Esophagus muscularis mucosa (tissue), 4 donors: ENCODE results near the gene MARCHF9. TPM values are rescaled to one million over a fixed set of nuclear protein-coding genes. Genes with fewer than 3 reads are reported as not detected.
A peak's percentile ranks its signal among the peaks of the same experiment; 100 is the strongest.

Experiments used
- DNase-seq: peaks from one replicate; pipeline ENCODE4 v3.0.0-alpha.2; 2017; ENCODE audit errors: extremely low spot score
- H3K27ac ChIP-seq, 4 donors: fragments of 200-600 bp; sonication (generic); replicated peaks in 1 of 4; 1 replicate in 3 of 4; 2 replicates in 1 of 4; pipeline ENCODE4 v1.5.1; 2016 to 2019; ENCODE audit warnings: mild to moderate bottlenecking in 1 of 4
- H3K27me3 ChIP-seq, 4 donors: fragments of 200-600 bp; sonication (generic); one replicate each; pipeline versions ENCODE4 v1.5.1 to v1.6.0; 2016 to 2019
- H3K36me3 ChIP-seq, 4 donors: fragments of 200-600 bp; sonication (generic); one replicate each; pipeline ENCODE4 v1.5.1; 2016 to 2019
- H3K4me1 ChIP-seq, 4 donors: fragments of 200-600 bp; sonication (generic); one replicate each; pipeline ENCODE4 v1.5.1; 2016 to 2019
- H3K4me3 ChIP-seq, 4 donors: fragments of 200-600 bp; sonication (generic); 1 replicate in 2 of 4; 2 replicates in 2 of 4; pipeline ENCODE4 v1.5.1; 2016 to 2019; ENCODE audit warnings: mild to moderate bottlenecking in 4 of 4, moderate library complexity in 1 of 4
- H3K9me3 ChIP-seq, 4 donors: fragments of 200-600 bp; sonication (generic); 1 replicate in 3 of 4; 2 replicates in 1 of 4; pipeline ENCODE4 v1.5.1; 2016 to 2019
- EP300 ChIP-seq: sonication (generic); formaldehyde crosslinking; IDR thresholded peaks from one replicate; pipeline ENCODE4 v1.6.1; 2017; ENCODE audit warnings: antibody characterized with exemption
- POLR2A ChIP-seq: fragments of 450-650 bp; IDR thresholded peaks from one replicate; pipeline ENCODE4 v1.6.1; 2017; ENCODE audit warnings: antibody characterized with exemption, moderate library complexity, mild to moderate bottlenecking, low read depth
- POLR2AphosphoS5 ChIP-seq, 2 donors: sonication (generic); formaldehyde crosslinking; IDR thresholded peaks; one replicate each; pipeline ENCODE4 v1.6.1; 2017; ENCODE audit warnings: antibody characterized with exemption in 2 of 2
- WGBS: methylation state at CpG from one replicate; pipeline ENCODE4 v1.1.5; 2018; 5-methylcytosine and 5-hydroxymethylcytosine counted together
- intact Hi-C: fragments of 100-400 bp; cut with DNase I; formaldehyde crosslinking; loops from one replicate; pipeline ENCODE4 v1.15.1; 2023
- total RNA-seq, 4 donors: library from RNA; depleted of rRNA; stranded (reverse); fragments of >200 nt; gene quantifications; one replicate each; pipeline versions ENCODE4 v1.1.0 to v1.2.1, GENCODE V29; 2016
- TF ChIP-seq, protein P1 (sequence below), 3 experiments: fragments of 200-600 bp in 2 of 3; fragments of 450-650 bp in 1 of 3; sonication (generic) in 2 of 3; IDR thresholded peaks; one replicate each; pipeline ENCODE4 v1.5.1; 2017 to 2019; ENCODE audit warnings: antibody characterized with exemption in 3 of 3, mild to moderate bottlenecking in 2 of 3, moderate library complexity in 1 of 3

The MARCHF9 gene
- total RNA-seq, 4 donors from 2014 or later, result 5.6 to 16.9 (median 10.7) TPM

DNA sequence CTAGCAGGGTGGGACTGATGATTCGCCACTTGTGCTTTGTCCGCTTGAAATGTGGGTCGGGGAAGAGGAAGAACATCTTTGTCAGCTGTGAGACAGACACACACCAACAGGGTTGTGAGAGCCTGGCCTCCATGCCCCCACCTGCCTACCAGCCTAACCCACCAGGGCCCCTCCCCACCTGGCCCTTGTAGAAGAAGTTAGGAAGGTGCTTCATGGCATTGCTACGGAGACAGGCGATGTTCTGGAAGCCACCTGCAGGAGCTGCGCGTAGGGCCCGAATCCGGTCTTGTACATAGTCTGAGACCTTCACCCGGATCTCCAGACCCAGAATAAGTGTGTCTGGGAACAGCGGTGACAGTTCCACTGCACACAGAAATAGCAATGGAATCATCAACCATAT lies 14.7 kb downstream of the MARCHF9 start:
- Histone ChIP-seq H3K27ac (no peak overlapping the region), H3K36me3 (peaks cover 0 to 28% (median 21%) of the 10 kb centered on the region in 4 donors), H3K9me3 (no peaks in the 10 kb centered on the region), H3K4me1 (peaks cover 37 to 56% (median 47%) of the 10 kb centered on the region in 4 donors), H3K27me3 (peaks cover 0 to 24% (median 15%) of the 10 kb centered on the region in 4 donors), H3K4me3 (no peak overlapping the region)
- WGBS, result 93% methylated on average over 11 of the region's 11 CpGs
- DNase-seq, result no peak
- intact Hi-C loops, result no loop called here
- TF ChIP-seq POLR2A (no peak), POLR2AphosphoS5 (IDR thresholded peaks at IDR 0.05) (no peak), EP300 (no peak)
- TF ChIP-seq, protein P1, sequence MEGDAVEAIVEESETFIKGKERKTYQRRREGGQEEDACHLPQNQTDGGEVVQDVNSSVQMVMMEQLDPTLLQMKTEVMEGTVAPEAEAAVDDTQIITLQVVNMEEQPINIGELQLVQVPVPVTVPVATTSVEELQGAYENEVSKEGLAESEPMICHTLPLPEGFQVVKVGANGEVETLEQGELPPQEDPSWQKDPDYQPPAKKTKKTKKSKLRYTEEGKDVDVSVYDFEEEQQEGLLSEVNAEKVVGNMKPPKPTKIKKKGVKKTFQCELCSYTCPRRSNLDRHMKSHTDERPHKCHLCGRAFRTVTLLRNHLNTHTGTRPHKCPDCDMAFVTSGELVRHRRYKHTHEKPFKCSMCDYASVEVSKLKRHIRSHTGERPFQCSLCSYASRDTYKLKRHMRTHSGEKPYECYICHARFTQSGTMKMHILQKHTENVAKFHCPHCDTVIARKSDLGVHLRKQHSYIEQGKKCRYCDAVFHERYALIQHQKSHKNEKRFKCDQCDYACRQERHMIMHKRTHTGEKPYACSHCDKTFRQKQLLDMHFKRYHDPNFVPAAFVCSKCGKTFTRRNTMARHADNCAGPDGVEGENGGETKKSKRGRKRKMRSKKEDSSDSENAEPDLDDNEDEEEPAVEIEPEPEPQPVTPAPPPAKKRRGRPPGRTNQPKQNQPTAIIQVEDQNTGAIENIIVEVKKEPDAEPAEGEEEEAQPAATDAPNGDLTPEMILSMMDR (IDR thresholded peaks at IDR 0.05), result no peak

DNA sequence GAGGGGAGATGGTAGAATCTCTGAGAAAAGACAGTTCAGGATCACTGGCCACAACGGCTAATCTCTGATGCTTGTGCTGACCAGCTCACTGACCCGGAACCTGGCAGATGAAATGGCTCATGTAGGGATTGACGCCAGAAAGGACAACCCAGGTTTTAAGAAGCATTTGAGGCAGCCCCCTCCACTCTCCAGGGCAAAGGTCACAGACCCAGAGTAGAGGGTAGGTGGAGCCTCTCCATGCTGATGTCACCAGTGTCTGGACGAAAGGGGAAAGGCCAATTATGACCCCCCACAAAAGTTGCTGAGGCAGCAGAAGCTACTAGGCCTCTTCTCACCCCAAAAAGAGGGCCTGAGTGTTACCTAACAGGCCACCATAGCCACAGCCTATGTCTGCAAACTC lies 15.8 kb downstream of the MARCHF9 start:
- Histone ChIP-seq H3K27me3 (peaks cover 0 to 12% (median 4%) of the 10 kb centered on the region in 4 donors), H3K9me3 (no peaks in the 10 kb centered on the region), H3K27ac (peak overlapping the region in 3 of 4 donors; percentile 90 to 95 (median 93)), H3K4me3 (no peak overlapping the region), H3K36me3 (peaks cover 0 to 36% (median 23%) of the 10 kb centered on the region in 4 donors), H3K4me1 (peaks cover 26 to 45% (median 35%) of the 10 kb centered on the region in 4 donors)
- TF ChIP-seq POLR2AphosphoS5 (IDR thresholded peaks at IDR 0.05) (no peak), EP300 (no peak), POLR2A (no peak)
- TF ChIP-seq, protein P1 (IDR thresholded peaks at IDR 0.05), result no peak
- no peak for DNase-seq
- 98% methylated on average over 4 of the region's 4 CpGs for WGBS
- intact Hi-C loops, result no loop called here

DNA sequence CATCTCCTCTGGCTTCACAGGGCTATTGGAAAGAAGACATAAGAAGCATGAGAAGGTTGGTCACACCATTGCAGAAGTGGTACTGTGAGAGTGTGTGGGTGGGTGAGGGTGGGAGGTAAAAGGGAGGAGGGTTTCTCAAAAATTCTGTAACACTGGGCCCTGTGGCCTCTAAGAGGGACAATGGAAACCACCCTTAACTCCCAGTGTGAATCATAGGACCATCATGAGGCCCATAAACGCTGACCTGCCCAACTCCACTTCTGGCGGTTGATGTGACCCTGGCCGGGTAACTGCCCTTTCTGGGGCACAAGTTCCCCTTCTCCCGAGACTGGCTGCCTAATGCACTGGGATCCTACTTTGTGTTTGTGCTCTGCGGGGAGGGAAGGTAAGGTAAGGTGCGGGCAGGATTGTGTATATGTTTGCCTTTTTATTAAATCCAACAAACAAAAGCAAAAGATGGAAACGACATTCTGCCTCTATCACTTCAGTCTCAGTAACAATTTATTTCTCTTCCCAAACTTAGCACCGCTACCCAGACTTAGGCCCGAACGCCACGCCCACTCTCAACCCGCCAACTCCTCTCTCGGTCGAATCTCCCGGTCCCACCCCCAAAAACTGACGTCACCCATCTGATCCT lies 16.5 kb downstream of the MARCHF9 start:
- WGBS, result 7% methylated on average over 16 of the region's 16 CpGs
- DNase-seq, result peak; percentile 98

DNA sequence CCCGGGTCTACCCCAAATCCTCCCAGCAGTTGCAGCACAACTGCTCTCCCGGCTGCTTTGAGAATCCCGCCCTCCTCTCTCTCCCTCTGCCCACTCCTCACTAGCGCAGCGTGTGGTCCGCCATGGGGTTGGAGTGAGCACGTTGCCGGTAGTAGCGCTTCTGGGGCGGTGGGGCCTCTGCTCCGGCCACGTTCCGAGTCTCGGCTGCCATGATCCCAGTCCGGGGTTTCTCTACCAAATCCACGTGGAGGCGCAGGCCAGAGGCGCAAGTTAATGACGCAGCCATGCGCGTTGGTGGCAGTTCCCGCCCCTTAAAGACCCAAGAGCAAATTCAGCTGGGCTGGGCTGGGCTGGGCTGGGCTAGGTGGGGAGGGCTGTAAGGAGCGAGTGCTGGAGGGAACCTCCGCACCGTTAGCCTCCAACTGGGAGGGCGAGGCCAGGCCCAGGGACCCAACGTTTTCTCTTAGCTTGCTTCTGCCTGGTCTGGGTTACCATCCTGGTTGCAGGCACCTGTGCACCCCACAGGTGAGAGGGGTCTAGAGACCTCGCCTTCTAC lies 17.0 kb downstream of the MARCHF9 start, which contains the start of gene METTL1:
Gene METTL1, minus strand, starts transcription at position 233 of the 556 bp plus-strand sequence. Its CDS starts 22 bp downstream, at position 211.
- H3K36me3 ChIP-seq, result peaks cover 0 to 43% (median 23%) of the 10 kb centered on the region in 4 donors

More for the DNA sequence above, 16.5 kb downstream of the MARCHF9 start:
- H3K4me1 ChIP-seq, result peaks cover 20 to 38% (median 29%) of the 10 kb centered on the region in 4 donors
- H3K4me3 ChIP-seq, result peak overlapping the region; percentile 70 to 82 (median 76)
- peaks cover 0 to 6% (median 0%) of the 10 kb centered on the region in 4 donors for H3K27me3 ChIP-seq
- H3K36me3 ChIP-seq, result peaks cover 0 to 43% (median 23%) of the 10 kb centered on the region in 4 donors
- TF ChIP-seq, protein P1 (IDR thresholded peaks at IDR 0.05), result no peak
- TF ChIP-seq POLR2AphosphoS5 (IDR thresholded peaks at IDR 0.05), result no peak
- intact Hi-C loops, result no loop called here
- H3K27ac ChIP-seq, result peak overlapping the region; percentile 90 to 95 (median 94)
- no peaks in the 10 kb centered on the region for H3K9me3 ChIP-seq

More for the DNA sequence above, 17.0 kb downstream of the MARCHF9 start, which contains the start of gene METTL1:
- Histone ChIP-seq H3K4me1 (peaks cover 14 to 32% (median 23%) of the 10 kb centered on the region in 4 donors), H3K27me3 (peaks cover 0 to under 1% (median 0%) of the 10 kb centered on the region in 4 donors), H3K9me3 (no peaks in the 10 kb centered on the region), H3K27ac (peak within 1 kb of the TSS; percentile 90 to 95 (median 94)), H3K4me3 (peak within 1 kb of the TSS; percentile 70 to 82 (median 76))
- peak; percentile 98 for DNase-seq
- intact Hi-C loops, result no loop called here
- TF ChIP-seq, protein P1 (IDR thresholded peaks at IDR 0.05), result peak in 1 of 3 experiments; percentile 42
- TF ChIP-seq POLR2AphosphoS5 (IDR thresholded peaks at IDR 0.05) (peak; percentile 80 to 86), POLR2A (no peak), EP300 (no peak)
- WGBS, result 0% methylated on average over 17 of the region's 28 CpGs
